Smooth muscle cell of the brain vasculature (primary cell): ENCODE measurements around the gene PIPOX.

ENCODE experiments used
- DNase-seq: peaks from one replicate; pipeline ENCODE4 v3.0.0-alpha.2; 2012; ENCODE audit warnings: low read depth, low spot score

The PIPOX gene

GRCh38 chr17:29042679-29043538 lies at the start of gene PIPOX:
PIPOX (plus strand) TSS chr17:29043141; CDS start chr17:29043226, 85 bp downstream.
- peak; percentile 64 for DNase-seq

DNA sequence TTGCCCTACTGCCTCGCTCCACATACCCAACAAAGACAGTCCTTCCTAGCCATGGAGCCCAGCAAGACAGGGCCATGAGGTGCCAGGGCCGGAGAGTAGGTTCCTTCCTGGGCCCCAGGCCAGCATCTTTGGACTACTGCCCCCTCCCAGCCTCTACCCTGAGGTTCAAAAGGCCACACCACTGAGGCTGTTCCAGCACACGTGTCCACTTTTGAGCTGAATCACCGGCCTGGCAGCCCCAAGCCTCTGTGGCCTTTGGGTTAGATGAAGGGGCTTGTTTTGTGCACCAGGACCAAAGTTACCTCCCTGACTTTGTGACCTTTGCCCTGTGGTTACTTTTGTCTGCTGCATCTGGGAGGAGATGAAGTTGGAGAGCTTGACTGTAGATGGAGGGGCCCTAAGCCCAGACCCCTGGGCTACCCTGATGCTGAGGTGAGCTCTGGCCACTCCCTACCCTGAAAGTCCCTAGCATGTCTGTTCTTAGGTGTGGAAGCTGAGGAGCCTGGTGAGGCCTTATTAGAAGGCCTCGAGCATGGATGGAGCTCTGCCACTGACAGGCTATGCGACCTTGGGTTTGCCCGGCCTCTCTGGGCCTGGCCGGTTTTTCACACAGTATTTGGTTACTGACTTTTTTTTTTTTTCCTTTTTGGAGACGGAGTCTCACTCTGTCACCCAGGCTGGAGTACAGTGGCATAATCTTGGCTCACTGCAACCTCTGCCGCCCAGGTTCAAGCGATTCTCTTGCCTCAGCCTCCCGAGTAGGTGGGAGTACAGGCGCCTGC lies 49.1 kb upstream of the PIPOX start:
- no peak for DNase-seq

- no peak for DNase-seq
These were observed 46.3 kb upstream of the PIPOX start for GRCh38 chr17:28996554-28997096.

- no peak for DNase-seq
These were observed 45.1 kb upstream of the PIPOX start for GRCh38 chr17:28997806-28998205.

DNA sequence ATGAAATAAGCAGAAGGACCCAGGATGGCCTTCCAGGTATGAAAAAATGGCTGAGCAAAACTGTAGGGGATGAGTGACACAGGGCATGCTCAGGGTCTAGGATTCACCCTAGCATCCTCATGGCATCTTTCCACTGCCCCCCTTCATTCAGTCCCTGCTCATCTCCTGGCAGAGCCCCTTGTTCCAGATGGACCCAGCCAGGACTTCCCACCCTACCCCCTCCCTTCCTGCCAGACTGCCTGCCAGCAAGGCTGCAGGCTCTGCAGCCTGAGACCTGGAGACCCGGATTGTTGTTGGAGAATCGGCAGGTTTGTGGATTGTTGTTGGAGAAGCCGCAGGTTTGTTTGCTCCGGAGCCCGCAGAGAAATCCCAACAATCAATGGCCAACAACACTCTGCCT lies 43.7 kb upstream of the PIPOX start:
- DNase-seq, result no peak

DNA sequence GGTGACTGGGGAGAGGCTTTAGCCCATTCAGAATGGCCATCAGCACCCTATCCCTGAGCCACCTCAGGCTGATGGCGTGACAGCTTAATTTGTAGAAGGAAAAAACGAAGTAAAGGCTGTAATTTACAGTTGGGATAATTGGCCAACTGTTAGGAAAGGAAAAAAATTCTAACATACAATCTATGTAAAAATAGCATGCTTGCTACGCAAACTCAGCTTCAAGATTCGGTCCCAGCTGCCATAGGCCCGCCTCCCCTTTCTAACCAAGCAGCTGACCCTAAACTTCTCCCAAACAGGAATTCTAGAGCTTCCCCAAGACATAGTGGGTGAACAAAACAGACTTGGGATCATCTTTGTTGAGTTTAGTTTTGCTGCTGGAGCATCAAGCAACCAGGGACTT lies 42.0 kb upstream of the PIPOX start:
- DNase-seq, result no peak

- no peak for DNase-seq
These were observed 40.1 kb upstream of the PIPOX start for GRCh38 chr17:29002811-29003210.

GRCh38 chr17:29003289-29003688 lies 39.7 kb upstream of the PIPOX start:
- no peak for DNase-seq

- no peak for DNase-seq
These were observed 38.8 kb upstream of the PIPOX start for GRCh38 chr17:29004081-29004692.

DNA sequence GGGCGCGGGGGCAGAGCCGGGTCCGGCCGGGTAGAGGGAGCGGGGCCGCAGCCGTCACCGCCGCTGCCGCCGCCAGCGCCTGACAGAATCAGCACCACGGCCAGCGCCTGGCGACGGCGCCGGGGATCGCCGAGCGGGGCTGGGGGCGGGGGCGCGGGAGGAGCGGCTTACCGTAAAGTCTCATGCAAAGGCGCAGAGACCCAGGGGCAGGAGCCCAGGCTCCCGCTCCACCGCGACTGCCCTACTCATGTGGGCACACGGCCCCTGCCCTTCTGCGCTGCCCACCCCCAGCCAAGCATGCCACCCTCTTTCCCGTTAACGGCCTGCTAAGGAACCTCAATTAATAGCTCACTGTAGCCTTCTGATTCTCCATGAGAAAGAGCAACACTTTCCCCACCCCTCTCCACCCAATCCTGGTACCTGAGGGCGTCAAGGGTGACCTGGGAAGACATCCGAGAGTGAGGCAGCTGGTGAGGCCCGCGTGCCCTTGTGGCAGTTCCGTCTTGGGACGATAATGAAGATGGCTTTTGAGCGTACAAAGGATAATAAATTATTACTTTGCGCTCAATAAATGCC lies 36.9 kb upstream of the PIPOX start, which contains the start of gene SEZ6:
Gene SEZ6, minus strand, starts transcription at position 98 of the 576 bp plus-strand sequence. CDS start 164 bp downstream, outside the sequence.
- peak; percentile 17 for DNase-seq

GRCh38 chr17:29007456-29007855 lies 35.5 kb upstream of the PIPOX start:
- no peak for DNase-seq

GRCh38 chr17:29007860-29008455 lies 35.0 kb upstream of the PIPOX start:
- DNase-seq, result no peak

DNA sequence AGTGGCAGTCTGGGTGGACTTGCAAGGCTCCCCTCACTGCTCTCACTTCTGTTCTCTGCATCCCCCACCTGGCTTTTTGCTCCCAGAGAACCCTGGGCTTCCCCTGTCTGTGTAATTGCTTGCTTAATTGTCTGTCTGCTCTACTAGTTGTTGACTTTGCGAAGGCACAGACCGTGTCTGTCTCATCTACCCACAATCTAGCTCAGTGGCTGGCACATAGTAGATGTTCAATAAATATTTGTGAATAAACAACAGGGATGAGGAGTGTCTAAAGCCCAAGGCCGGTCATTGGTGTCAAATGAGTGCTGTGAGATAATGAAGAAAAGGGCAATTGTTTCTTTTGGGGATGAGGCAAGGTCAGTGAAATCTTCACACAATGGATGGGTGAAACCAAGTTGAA lies 34.4 kb upstream of the PIPOX start:
- DNase-seq, result no peak

DNA sequence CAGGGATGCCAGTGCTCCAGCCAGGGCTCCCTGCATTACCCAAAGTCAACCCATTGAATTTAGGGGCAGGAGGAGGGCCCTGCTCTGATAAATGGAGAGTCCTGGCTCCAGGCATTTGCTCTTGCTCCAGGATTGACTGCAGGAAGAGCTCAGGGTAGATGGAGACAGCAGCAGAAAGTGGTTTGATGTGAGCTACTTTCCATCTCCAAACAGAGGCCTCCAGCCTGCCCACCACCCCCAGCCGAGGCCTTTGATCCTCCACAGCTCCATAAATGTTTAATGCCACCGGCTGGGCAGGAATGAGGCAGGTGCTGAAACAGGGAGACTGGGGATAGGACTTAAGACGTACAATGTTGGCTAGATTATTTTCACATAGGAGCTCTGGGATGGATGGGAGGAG lies 32.8 kb upstream of the PIPOX start:
- no peak for DNase-seq

DNA sequence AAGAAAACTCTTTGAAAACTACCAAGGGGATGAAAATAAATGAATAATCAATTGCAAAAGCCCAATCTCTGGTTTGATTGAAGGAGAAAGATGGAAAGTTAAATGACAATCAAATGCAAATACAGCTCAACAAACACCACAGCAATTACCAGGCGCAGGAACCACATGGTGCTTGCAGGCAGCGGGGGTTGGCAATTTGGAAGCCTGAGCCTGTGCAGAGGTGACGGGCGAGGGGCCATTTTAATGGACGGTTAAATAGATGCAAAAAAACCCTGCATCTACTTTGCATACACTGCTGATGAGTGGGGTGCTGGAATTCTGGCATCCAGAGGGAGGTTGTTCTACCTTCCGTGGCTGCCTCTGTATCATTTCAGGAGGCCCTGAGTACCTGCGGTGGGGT lies 32.4 kb upstream of the PIPOX start:
- DNase-seq, result no peak

DNA sequence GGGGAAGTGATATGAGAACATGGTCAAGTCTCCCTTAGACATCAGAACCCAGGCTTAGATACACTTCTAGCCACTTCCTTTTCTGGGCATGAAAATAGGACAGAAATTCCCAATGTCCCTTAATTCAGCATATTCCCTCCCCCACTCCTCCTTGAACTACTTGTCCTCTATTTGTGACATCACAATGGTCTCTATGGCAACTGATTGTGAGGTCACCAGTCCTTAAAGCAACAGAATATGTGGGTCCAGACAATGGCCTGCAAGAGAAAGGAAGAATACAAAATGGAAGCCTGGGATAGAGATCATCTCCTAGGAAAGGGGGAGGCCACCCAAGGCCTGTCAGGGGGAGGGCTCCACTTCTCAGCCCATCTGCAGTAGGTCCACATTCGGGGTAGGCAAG lies 30.4 kb upstream of the PIPOX start:
- DNase-seq, result no peak

- DNase-seq, result no peak
These were observed 28.2 kb upstream of the PIPOX start for GRCh38 chr17:29014716-29015115.

DNA sequence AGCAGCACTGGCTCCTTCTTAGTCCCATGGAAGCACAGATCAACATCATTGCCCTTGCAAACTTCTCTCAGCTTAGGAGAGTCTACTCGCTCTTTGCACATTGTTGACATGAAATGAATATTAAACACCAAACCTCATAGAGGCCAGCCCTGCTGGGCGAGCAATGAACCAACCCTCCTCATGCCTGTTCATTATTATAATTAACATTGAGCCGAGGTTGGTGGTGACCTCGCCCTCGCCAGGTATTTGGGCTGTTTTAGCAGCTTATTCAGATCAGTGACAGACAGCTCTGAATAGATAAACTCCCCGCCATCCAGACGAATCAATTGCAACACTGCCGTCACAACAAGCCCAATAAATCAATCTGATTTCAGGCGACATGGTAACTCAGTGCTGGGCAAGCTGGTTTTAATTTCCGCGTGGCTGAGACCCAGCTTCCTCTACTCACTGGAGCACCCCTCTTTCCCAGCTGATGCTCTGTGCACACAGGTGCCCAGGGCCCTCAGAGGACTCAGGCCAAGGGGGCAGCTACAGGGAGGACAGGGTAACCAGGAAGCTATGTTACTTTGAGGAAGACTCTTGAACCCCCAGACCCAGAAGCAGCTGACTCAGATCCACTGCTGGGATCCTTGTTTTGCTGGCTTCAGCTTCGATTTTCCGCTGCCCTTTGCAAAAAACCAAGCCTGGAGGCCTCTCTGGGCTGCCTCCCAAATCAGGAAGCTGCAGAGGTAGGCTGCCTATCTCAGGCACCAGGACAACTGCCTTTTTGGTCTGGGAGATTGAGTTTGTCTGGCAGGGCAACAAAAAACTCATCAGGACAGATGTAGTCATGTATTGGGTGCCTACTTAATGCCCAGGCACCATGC lies 26.4 kb upstream of the PIPOX start:
- DNase-seq, result no peak

GRCh38 chr17:29018788-29019474 lies 24.0 kb upstream of the PIPOX start:
- DNase-seq, result no peak
